Esophagus (tissue), 2 donors: ENCODE results near the gene NFKBIZ. TPM values are rescaled to one million over a fixed set of nuclear protein-coding genes. Genes with fewer than 3 reads are reported as not detected.
A peak's percentile ranks its signal among the peaks of the same experiment; 100 is the strongest.

Experiments
- H3K27ac ChIP-seq, 2 donors: one replicate each; pipeline ENCODE4 v1.5.1; 2013; ENCODE audit warnings: low read depth in 2 of 2, mild to moderate bottlenecking in 2 of 2, inconsistent platforms in 1 of 2, low read length in 1 of 2, moderate library complexity in 1 of 2
- H3K27me3 ChIP-seq, 2 donors: one replicate each; pipeline ENCODE4 v1.6.1; 2013; ENCODE audit warnings: low read length in 2 of 2, control low read depth in 1 of 2, mild to moderate bottlenecking in 1 of 2; ENCODE audit not compliant: insufficient read depth in 2 of 2, control insufficient read depth in 1 of 2
- H3K36me3 ChIP-seq, 2 donors: one replicate each; pipeline ENCODE4 v1.6.1; 2013; ENCODE audit warnings: low read length in 1 of 2; ENCODE audit not compliant: control insufficient read depth in 2 of 2, insufficient read depth in 2 of 2
- H3K4me1 ChIP-seq, 2 donors: one replicate each; pipeline ENCODE4 v1.6.1; 2013; ENCODE audit warnings: low read length in 1 of 2; ENCODE audit not compliant: control insufficient read depth in 2 of 2, insufficient read depth in 2 of 2
- H3K4me3 ChIP-seq, 2 donors: one replicate each; pipeline ENCODE4 v1.5.1; 2013; ENCODE audit warnings: low read length in 2 of 2, mild to moderate bottlenecking in 2 of 2, low read depth in 1 of 2, moderate library complexity in 1 of 2
- H3K9me3 ChIP-seq, 2 donors: one replicate each; pipeline ENCODE4 v1.6.1; 2013; ENCODE audit warnings: mild to moderate bottlenecking in 2 of 2, low read depth in 1 of 2, low read length in 1 of 2, moderate library complexity in 1 of 2; ENCODE audit not compliant: control insufficient read depth in 2 of 2, insufficient read depth in 1 of 2
- WGBS, 2 donors: extraction: QIAGEN DNeasy Blood & Tissue Kit; methylation state at CpG; one replicate each; pipeline ENCODE4 v1.1.7; 2013; 5-methylcytosine and 5-hydroxymethylcytosine counted together
- polyA plus RNA-seq, 2 donors: library from polyadenylated mRNA; stranded (reverse); fragments of 200-250 nt; gene quantifications; one replicate each; pipeline ENCODE4 v1.2.3, GENCODE V29; 2013
- donor health status: healthy with polysubstance abuse.
- donor health status: Bipolar disorder and iron deficiency.

The NFKBIZ gene
- polyA plus RNA-seq, 2 donors, result 14.4 to 30.3 TPM

DNA sequence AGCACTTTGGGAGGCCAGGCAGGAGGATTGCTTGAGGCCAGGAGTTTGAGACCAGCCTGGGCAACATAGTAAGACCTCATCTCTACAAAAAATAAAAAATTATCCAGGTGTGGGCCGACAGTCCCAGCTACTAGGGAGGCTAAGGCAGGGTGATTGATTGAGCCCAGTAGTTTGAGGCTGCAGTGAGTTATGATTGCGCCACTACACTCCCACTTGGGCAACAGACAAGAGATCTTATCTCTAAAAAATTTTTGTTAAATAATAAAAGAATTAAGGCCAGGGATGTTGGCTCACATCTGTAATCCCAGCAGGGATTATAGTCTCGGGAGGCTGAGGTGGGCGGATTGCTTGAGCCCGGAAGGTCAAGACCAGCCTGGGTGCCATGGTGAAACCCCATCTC is 25.8 kb upstream of the NFKBIZ start:
- no peaks in the 10 kb centered on the region for H3K9me3 ChIP-seq
- no peaks in the 10 kb centered on the region for H3K4me1 ChIP-seq
- peaks cover 0 to 3% of the 10 kb centered on the region in 2 donors for H3K36me3 ChIP-seq
- H3K27me3 ChIP-seq, result no peaks in the 10 kb centered on the region
- no peak overlapping the region for H3K4me3 ChIP-seq
- H3K27ac ChIP-seq, result no peak overlapping the region
- WGBS, 2 donors, result 84 to 85% methylated on average over 5 of the region's 5 CpGs

DNA sequence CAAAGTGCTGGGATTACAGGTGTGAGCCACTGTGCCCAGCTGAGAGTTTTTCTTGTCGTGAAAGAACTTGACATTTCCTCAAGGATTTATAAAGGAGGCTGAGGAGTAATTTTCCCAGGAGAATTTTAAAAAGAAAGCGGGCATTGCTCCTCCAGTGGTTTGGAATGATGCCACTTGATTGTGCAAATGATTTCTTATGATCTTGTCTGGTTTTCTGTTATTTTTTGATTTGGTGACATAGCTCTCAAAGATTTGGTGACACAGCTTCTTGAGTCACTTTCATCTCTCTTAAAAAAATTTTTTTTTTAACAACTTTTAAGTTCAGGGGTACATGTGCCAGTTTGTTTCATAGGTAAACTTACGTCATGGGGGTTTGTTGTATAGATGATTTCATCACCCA is 24.6 kb upstream of the NFKBIZ start:
- Histone ChIP-seq H3K9me3 (no peaks in the 10 kb centered on the region), H3K27me3 (no peaks in the 10 kb centered on the region), H3K4me1 (peaks cover 0 to 4% of the 10 kb centered on the region in 2 donors), H3K27ac (no peak overlapping the region), H3K36me3 (peaks cover 0 to 3% of the 10 kb centered on the region in 2 donors), H3K4me3 (no peak overlapping the region)
- WGBS, 2 donors, result 49 to 62% methylated on average over 3 of the region's 3 CpGs

GRCh38 chr3:101825904-101826445 is 23.3 kb upstream of the NFKBIZ start:
- 30 to 42% methylated on average over 2 of the region's 2 CpGs for WGBS, 2 donors
- Histone ChIP-seq H3K4me3 (no peak overlapping the region), H3K27me3 (no peaks in the 10 kb centered on the region), H3K9me3 (no peaks in the 10 kb centered on the region), H3K36me3 (peaks cover 0 to 3% of the 10 kb centered on the region in 2 donors), H3K4me1 (peaks cover 0 to 4% of the 10 kb centered on the region in 2 donors), H3K27ac (peak overlapping the region in 1 of 2 donors; percentile 57)

DNA sequence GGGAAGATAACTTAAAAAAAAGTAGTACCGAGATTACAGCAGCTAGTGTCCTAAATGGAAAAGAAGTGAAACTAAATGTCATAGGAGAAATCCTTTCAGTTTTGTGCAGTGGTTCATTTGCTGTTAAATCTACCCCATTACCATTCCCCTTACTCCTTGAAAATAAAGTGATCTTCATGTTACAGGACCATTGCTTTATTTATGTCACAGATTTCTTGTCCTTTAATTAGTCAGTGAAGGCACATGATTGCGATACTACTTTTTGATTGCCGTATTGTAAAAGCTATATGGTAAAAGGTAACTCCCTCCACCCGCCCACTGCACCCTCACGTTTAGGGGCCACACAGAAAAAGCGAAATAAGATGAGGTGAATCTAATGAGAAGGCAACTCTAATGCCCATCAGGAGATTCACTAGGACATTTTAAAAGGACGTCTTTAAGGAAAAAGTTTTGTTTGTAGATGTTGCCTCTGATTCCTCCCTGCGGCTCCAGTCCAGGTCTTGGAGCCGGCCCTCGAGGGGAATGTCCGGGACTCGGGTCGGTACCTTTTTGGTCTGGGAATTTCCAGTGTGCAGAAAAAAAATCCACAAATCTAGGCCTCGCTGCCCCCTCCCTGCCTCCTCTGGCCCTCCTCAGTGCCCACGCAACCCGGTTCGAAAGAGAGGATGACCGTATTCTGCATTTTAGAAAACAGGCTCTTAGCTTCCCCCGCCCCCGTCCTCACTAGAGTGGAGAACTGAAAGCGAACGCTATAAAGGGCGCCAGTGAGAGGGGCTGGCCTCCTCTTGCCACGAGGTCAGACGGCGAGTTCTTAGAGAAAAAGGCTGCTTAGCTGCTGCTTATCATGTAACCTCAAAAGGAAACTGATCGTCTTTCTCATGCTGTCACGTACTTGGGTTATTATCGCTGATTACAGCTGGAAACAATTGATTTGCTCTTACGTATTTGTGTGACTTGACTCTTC is 21.8 kb upstream of the NFKBIZ start:
- peaks cover 0 to 4% of the 10 kb centered on the region in 2 donors for H3K4me1 ChIP-seq
- no peaks in the 10 kb centered on the region for H3K36me3 ChIP-seq
- no peaks in the 10 kb centered on the region for H3K27me3 ChIP-seq
- H3K27ac ChIP-seq, result peak overlapping the region; percentile 82 to 97
- peak overlapping the region; percentile 56 to 90 for H3K4me3 ChIP-seq
- no peaks in the 10 kb centered on the region for H3K9me3 ChIP-seq
- 1 to 2% methylated on average over 30 of the region's 30 CpGs for WGBS, 2 donors

- 5 to 8% methylated on average over 3 of the region's 3 CpGs for WGBS, 2 donors
- peak overlapping the region in 1 of 2 donors; percentile 90 for H3K4me3 ChIP-seq
Observed at GRCh38 chr3:101828276-101828675, 21.0 kb upstream of the NFKBIZ start.

GRCh38 chr3:101828691-101829436 is 20.4 kb upstream of the NFKBIZ start:
- H3K27me3 ChIP-seq, result no peaks in the 10 kb centered on the region
- peak overlapping the region; percentile 49 to 83 for H3K27ac ChIP-seq
- 11 to 23% methylated on average over 9 of the region's 9 CpGs for WGBS, 2 donors
- peaks cover 0 to 4% of the 10 kb centered on the region in 2 donors for H3K4me1 ChIP-seq
- H3K36me3 ChIP-seq, result no peaks in the 10 kb centered on the region
- peak overlapping the region in 1 of 2 donors; percentile 90 for H3K4me3 ChIP-seq
- H3K9me3 ChIP-seq, result no peaks in the 10 kb centered on the region

More at GRCh38 chr3:101828276-101828675, 21.0 kb upstream of the NFKBIZ start:
- peaks cover 0 to 4% of the 10 kb centered on the region in 2 donors for H3K4me1 ChIP-seq
- H3K27ac ChIP-seq, result peak overlapping the region in 1 of 2 donors; percentile 73
- no peaks in the 10 kb centered on the region for H3K9me3 ChIP-seq
- H3K27me3 ChIP-seq, result no peaks in the 10 kb centered on the region
- H3K36me3 ChIP-seq, result no peaks in the 10 kb centered on the region

GRCh38 chr3:101829437-101829830 is 19.9 kb upstream of the NFKBIZ start:
- H3K9me3 ChIP-seq, result no peaks in the 10 kb centered on the region
- H3K27me3 ChIP-seq, result no peaks in the 10 kb centered on the region
- peaks cover 0 to 4% of the 10 kb centered on the region in 2 donors for H3K4me1 ChIP-seq
- H3K27ac ChIP-seq, result peak overlapping the region; percentile 49 to 83
- no peaks in the 10 kb centered on the region for H3K36me3 ChIP-seq
- H3K4me3 ChIP-seq, result no peak overlapping the region
- 25 to 31% methylated on average over 2 of the region's 2 CpGs for WGBS, 2 donors

DNA sequence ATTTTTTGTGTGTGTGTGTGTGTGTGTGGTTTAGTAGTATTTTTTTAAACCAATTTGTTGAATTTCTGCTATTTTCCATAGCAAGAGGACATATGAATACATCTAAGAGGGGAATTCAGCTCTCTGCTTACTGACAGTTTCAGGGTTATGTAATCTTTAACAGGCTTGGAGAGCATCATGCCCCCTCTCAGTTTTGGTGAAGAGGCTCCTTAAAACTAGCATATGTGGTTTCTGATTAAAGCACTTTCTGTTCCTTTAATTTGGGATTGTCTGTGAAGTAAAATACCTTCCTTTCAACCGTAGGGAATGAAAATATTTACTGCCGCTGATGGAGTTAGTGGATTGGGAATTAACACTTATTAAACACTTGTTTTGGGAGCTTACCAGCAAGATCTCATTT is 19.4 kb upstream of the NFKBIZ start:
- H3K27me3 ChIP-seq, result no peaks in the 10 kb centered on the region
- peaks cover 0 to 4% of the 10 kb centered on the region in 2 donors for H3K4me1 ChIP-seq
- no peak overlapping the region for H3K4me3 ChIP-seq
- H3K9me3 ChIP-seq, result no peaks in the 10 kb centered on the region
- H3K27ac ChIP-seq, result no peak overlapping the region
- H3K36me3 ChIP-seq, result no peaks in the 10 kb centered on the region
- 60 to 61% methylated on average over 2 of the region's 2 CpGs for WGBS, 2 donors

DNA sequence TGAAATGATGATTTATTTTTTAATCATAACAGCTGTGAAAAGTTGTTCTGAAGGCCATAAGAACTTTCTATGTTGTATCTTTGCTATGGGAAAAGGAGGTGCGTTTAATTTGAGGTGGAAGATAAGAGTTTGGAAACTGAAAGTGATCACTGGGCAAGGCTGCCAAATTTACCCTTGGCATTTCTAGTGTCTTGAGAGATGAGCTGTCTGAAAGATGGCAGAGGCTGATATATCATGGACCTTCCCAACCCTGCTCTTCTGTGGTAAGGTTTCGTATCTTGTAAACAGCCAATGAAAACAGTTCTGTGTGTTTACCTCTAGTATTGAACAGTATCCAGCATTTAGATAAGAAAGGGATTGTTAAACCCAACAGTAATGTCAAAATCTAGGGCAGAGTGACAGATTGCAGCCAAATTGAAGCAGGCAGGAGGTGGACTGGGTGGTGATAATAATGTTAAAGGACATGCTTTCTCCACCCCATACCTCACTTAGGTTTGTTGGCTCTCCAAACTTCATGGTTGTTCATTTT is 15.8 kb upstream of the NFKBIZ start:
- H3K4me1 ChIP-seq, result peaks cover 0 to 4% of the 10 kb centered on the region in 2 donors
- 62 to 90% methylated on average over 2 of the region's 2 CpGs for WGBS, 2 donors
- H3K4me3 ChIP-seq, result no peak overlapping the region
- no peaks in the 10 kb centered on the region for H3K9me3 ChIP-seq
- H3K27ac ChIP-seq, result no peak overlapping the region
- H3K36me3 ChIP-seq, result no peaks in the 10 kb centered on the region
- no peaks in the 10 kb centered on the region for H3K27me3 ChIP-seq
